ENCODE data around the gene SHC3.

The SHC3 gene

GRCh38 chr9:88996046-88996920 lies 182.3 kb downstream of the SHC3 start:
- no peak for DNase-seq

DNA sequence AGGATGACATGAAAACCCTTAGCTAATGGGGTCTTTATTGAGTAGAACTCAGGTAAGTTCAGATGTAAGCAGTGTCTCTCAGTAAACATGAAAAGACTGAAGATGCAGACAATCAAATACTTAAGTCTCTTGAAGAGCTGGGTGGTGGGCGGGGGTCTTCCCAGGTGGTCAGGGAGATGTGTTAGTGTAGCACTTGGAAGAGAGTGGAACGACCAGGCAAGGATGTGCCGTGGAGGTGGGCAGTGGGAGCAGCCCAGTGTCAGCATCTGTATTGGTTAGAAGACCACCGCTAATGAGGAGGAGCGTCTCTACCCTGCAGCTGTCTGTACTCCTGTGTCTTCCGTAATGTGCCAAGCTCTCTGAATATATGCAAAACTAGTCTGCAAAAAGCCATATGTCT lies 183.0 kb downstream of the SHC3 start:
- DNase-seq = no peak

DNA sequence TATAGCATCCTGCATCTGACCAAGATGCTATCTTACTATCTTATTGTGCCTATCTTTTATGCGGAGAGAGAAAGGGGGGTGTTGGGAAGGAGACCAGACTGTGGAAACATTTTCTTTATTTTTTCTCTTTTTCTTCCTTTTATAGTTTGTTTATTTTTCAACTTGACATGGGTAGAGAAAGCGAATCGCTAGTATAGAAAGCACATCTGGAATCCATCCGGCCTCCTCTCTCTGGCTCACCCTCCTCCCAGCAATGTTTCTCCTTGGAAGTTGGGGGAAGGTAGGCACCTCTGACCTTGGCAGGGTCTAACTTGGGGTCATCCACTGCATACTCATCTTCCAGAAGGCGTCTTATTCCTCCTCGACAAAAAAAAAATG lies 183.4 kb downstream of the SHC3 start:
- no peak for DNase-seq

DNA sequence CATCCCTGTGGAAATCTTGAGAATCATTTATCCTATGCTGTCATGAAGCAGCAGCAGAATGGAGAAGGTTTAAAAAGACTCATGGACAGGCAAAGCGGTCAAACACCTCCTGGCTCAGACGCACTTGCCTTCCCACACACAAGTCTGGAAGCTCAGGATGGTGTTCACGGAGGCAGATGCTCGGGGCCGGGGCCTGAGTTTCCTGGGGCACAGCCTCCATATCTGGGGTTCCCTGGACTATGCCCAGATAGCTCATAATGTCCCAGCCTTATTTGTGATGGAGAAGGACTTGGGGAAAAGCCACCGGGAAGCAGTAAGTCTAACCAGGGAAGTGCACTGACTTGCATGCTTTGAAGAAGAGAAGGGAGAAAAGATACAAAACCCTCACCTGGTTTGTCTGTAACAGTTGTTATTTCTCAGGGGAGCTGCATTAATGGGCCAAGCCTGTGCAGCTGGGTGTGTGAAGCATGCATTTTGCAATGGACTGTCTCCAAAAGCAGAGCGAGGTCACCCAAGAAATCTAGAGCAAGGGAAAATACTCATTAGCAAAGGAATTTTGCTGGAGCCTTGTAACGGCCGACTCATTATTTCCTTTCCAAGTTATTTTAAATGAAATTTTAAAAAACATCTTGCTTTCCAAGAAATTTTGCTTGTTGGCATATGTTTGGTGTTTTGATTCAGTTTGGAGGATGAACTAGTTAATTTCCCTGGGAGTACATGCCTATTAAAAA lies 184.0 kb downstream of the SHC3 start:
- DNase-seq = no peak

GRCh38 chr9:88993871-88994460 lies 184.7 kb downstream of the SHC3 start:
- DNase-seq = no peak

DNA sequence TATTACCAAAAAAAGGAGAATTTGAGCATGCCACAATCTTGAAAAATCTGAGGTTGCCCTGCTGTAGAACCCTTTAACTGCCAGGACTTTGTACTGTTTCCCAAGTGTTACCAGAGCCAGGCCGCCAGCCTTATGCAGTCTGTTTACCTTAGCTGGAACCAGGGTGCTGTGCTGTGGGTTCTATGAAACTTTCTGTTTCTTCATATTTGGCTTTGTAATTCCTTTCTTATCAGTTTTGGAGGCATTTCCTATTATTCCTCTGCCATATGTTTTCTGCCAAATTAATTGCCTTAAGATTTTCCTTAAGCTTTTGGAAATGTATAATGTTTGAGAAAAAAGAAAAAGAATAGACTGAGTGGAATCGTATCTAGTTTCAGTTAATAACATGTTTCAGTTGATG lies 185.3 kb downstream of the SHC3 start:
- DNase-seq = no peak

DNA sequence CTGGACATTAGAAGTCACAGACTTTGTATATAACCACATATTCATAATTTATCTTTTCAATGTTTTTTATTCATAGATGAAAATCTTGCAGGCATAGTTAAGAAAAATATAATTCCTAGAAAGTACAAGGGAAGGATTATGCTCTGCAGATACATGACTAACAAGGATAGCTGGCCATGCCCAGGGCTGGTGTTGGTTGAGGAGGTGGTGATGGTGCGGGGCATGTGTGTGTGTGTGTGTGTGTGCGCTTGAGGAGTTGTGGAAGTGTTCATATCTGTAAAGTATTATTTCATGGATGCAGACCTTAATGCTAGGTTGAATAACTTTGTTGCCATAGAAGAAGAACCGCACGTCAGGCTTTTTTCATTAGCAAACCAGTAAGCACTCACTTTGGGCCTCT lies 186.1 kb downstream of the SHC3 start:
- DNase-seq = no peak

DNA sequence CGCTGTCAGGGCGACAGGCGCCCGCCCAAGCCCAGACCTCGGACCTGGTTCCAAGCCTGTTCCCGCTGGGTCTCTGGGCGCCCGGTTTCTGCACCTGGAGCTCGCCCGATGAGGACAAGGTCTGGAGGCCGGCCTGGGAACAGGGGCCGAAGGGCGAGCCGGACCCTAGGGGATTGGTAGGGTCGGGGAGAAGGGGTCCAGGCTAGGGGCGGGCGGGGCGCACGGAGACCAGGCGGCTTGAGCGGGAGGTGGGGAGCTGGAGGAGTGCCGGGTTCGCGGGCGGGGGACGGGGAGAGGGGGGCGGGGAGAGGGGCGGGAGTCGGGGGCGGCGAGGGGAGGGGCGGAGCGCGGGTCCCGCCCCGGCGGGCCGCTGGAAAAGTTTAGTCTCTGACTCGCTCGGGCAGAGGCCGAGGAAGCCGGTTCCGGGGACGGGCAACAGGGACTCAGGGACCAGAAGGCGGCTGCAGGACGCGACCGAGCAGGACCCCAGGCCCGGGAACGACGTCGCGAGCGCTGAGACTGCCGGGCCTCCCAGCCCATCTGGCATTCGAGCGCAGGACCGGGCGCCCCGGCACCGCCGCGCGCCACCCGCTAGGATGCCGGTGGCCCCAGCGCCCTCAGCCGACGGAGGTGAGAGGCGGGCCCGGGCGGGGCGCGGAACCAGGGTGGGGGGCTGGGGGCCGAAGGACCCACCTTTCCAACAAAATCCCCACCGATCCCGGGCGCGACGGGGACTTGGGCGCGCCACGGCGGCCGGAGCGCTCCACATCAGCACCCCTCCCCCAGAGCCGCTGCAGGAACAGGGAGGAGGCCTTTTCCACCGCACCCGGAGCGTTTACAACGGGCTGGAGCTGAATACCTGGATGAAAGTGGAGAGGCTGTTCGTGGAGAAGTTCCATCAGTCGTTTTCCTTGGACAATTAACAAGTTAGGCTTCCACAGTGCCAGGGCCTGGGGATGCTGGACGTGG lies 187.3 kb downstream of the SHC3 start, which contains the start of gene S1PR3:
Gene S1PR3, plus strand, starts transcription at position 403 of the 969 bp plus-strand sequence. CDS start 9,733 bp downstream, outside the sequence.
- no peak for DNase-seq

- DNase-seq = no peak
Observed at GRCh38 chr9:88990729-88991065, 187.9 kb downstream of the SHC3 start.

GRCh38 chr9:88990041-88990728 lies 188.4 kb downstream of the SHC3 start:
- DNase-seq = no peak

- DNase-seq = no peak
Observed at GRCh38 chr9:88988796-88989641, 189.6 kb downstream of the SHC3 start.

DNA sequence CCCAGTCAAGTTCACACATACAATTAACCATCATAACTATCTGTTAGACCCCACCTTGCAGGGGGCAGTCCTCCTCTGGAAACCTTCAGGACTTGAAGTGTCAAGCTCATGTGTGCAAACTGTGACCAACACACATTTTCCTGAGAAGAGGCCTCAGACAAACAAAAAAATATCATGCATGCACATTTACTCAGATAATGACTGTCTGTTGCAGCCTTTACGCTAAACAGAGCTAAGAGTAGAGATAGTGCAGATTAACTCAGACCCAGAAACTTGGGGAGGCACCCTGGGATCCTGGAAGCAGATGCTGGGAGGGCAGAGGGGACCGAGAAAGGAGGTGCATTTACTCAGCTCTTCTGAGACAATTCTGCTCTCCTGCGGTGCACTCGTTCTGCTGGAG lies 191.0 kb downstream of the SHC3 start:
- no peak for DNase-seq

DNA sequence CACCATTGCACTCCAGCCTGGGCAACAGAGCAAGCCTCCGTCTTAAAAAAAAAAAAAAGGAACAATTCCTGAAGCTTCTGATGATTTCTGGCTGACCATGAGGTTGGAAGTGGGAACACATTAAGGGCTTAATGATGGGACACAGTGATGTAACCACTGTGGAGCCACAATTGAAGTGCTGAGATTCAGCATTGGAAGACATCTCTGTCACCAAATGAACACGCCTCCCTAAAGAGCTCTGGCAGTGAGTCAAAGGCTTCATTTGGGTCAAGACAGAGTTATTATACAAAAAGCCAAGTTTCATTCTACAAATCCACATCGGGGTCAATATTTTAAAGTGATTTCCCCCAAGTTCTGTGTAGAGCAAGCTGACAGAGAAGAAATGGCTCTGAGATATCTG lies 191.8 kb downstream of the SHC3 start:
- no peak for DNase-seq

DNA sequence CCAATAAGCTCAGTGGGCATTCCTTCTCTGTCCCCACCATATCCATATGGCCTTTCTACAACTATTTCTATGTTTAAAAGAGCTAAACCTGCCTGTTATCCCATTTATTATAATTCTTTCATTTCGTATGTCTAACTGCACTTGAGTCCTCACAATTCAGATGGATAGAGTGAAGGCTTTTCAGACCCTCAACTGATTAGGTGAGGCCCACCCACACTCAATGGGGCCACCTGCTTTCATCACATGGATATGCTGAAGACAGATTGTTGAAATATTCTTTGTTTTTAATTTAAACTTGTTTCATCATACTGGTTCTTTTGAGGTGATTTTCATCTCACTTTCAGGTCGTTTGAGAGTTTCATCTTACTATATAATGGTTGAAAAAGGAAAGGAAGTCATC lies 193.0 kb downstream of the SHC3 start:
- DNase-seq = no peak

GRCh38 chr9:88984543-88984883 lies 194.1 kb downstream of the SHC3 start:
- DNase-seq = no peak

GRCh38 chr9:88983865-88984542 lies 194.6 kb downstream of the SHC3 start:
- DNase-seq = no peak

DNA sequence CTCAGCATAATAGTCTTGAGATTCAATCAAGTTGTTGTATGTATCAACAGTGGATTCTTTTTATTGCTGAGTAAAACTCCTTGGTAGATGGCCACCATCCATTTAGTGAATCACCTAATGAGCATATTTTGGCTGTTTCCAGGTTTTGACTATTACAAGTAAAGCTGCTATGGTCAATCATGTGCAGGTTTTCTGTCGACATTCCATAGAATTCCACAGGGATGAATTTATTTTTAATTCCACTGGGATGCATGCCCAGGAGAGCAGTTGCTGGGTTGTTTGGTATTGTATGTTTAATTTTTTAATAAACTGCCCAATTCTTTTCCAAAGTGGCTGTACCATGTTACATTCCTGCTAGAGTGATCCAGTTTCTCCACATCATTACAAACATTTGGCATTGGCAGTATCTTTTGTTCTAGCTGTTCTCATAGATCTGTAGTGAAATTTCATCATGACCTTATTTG lies 197.8 kb downstream of the SHC3 start:
- DNase-seq = no peak

DNA sequence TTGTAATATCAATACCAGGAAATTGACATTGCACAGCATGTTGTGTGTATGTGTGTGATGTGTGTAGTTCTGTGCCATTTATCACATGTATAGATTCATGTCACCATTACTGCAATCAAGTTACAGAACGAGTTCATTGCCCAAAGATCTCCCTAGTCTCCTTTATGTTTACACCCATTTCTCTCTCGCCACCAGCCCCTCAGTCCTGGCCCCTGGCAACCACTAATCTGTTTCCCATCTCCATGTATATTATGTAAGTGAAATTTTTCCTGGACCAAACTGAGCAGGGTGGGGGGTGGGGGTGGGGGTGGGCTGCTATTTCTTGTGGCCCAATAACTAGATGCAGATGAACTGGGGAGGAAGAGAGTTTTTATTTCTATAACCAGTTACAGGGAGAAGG lies 198.8 kb downstream of the SHC3 start:
- DNase-seq = no peak

DNA sequence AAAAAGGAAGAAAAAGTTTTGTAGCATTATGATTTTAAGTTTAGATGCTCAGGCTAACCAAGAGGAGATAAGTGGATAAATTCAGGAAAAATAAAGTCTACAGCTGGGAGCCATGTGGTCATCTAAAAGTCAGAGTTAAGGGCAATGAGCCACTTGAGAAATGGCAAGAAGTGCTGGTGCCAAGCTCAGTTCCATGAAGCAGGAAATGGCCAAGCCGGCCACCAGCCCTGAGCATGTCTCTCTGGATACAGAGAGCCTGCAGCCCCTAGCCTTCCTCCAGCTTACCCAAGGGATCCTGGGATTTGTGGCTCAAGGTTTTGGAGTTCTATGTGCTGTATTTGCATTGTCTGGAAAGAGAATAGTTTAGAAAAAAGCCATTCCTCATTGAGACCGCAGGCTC lies 199.6 kb downstream of the SHC3 start:
- no peak for DNase-seq

GRCh38 chr9:88978034-88978433 lies 200.6 kb downstream of the SHC3 start:
- no peak for DNase-seq

- DNase-seq = no peak
Observed at GRCh38 chr9:88976890-88977257, 201.7 kb downstream of the SHC3 start.
